Osteocyte (in vitro differentiated cells): Measurements from ENCODE around the gene ZNF385B. TPM values are rescaled to one million over a fixed set of nuclear protein-coding genes. Genes with fewer than 3 reads are reported as not detected.

Source experiments
- DNase-seq: peaks from one replicate; pipeline ENCODE4 v3.0.0; 2021; ENCODE audit warnings: mixed read lengths; ENCODE audit not compliant: unreplicated experiment; ENCODE audit errors: extremely low spot score
- H3K27ac Mint-ChIP-seq: one replicate; pipeline ENCODE4 v1.8.0; 2021; ENCODE audit warnings: mild to moderate bottlenecking, mixed read lengths; ENCODE audit not compliant: unreplicated experiment
- H3K27me3 Mint-ChIP-seq: one replicate; pipeline ENCODE4 v1.8.0; 2021; ENCODE audit warnings: mixed read lengths; ENCODE audit not compliant: unreplicated experiment
- H3K36me3 Mint-ChIP-seq: one replicate; pipeline ENCODE4 v1.8.0; 2021; ENCODE audit warnings: mixed read lengths; ENCODE audit not compliant: unreplicated experiment
- H3K4me1 Mint-ChIP-seq: one replicate; pipeline ENCODE4 v1.8.0; 2021; ENCODE audit warnings: mixed read lengths; ENCODE audit not compliant: unreplicated experiment
- H3K4me3 Mint-ChIP-seq: one replicate; pipeline ENCODE4 v1.8.0; 2021; ENCODE audit warnings: mild to moderate bottlenecking, moderate library complexity, mixed read lengths; ENCODE audit not compliant: unreplicated experiment
- H3K9me3 Mint-ChIP-seq: one replicate; pipeline ENCODE4 v1.8.0; 2021; ENCODE audit warnings: mixed read lengths; ENCODE audit not compliant: unreplicated experiment
- CTCF ChIP-seq: fragments of 200-600 bp; sonication (generic); IDR thresholded peaks from 2 replicates; pipeline ENCODE4 v1.5.0; 2021; ENCODE audit warnings: antibody characterized with exemption, mild to moderate bottlenecking, moderate library complexity
- total RNA-seq: library from RNA; stranded (reverse); gene quantifications from 2 replicates; pipeline ENCODE4 v1.2.1, GENCODE V29; 2021

ZNF385B gene
- total RNA-seq, 1 donor from 2014 or later, result 0.13 TPM

GRCh38 chr2:179588486-179589145 is 272.8 kb downstream of the ZNF385B start:
- Mint-ChIP-seq H3K9me3 (no peaks in the 10 kb centered on the region), H3K36me3 (no peaks in the 10 kb centered on the region)

GRCh38 chr2:179584760-179585159 is 276.7 kb downstream of the ZNF385B start:
- H3K36me3 Mint-ChIP-seq, result no peaks in the 10 kb centered on the region
- peaks cover 3% of the 10 kb centered on the region for H3K9me3 Mint-ChIP-seq
- DNase-seq, result no peak
- H3K4me3 Mint-ChIP-seq, result no peak overlapping the region
- H3K27ac Mint-ChIP-seq, result no peak overlapping the region
- TF ChIP-seq CTCF, result no peak
- no peaks in the 10 kb centered on the region for H3K27me3 Mint-ChIP-seq
- H3K4me1 Mint-ChIP-seq, result peaks cover 10% of the 10 kb centered on the region

More at GRCh38 chr2:179588486-179589145, 272.8 kb downstream of the ZNF385B start:
- no peak for TF ChIP-seq CTCF
- no peak overlapping the region for H3K4me3 Mint-ChIP-seq
- no peaks in the 10 kb centered on the region for H3K27me3 Mint-ChIP-seq
- H3K4me1 Mint-ChIP-seq, result peaks cover 17% of the 10 kb centered on the region
- H3K27ac Mint-ChIP-seq, result no peak overlapping the region
- no peak for DNase-seq

- no peaks in the 10 kb centered on the region for H3K27me3 Mint-ChIP-seq
- H3K9me3 Mint-ChIP-seq, result peaks cover 3% of the 10 kb centered on the region
- H3K4me3 Mint-ChIP-seq, result no peak overlapping the region
- no peak overlapping the region for H3K27ac Mint-ChIP-seq
- H3K4me1 Mint-ChIP-seq, result peaks cover 10% of the 10 kb centered on the region
- TF ChIP-seq CTCF, result no peak
- H3K36me3 Mint-ChIP-seq, result no peaks in the 10 kb centered on the region
- DNase-seq, result no peak
Observed at GRCh38 chr2:179581605-179582004, 279.8 kb downstream of the ZNF385B start.

- Mint-ChIP-seq H3K4me1 (peaks cover 10% of the 10 kb centered on the region), H3K27ac (peak overlapping the region; percentile 48), H3K9me3 (peaks cover 3% of the 10 kb centered on the region), H3K27me3 (no peaks in the 10 kb centered on the region), H3K36me3 (no peaks in the 10 kb centered on the region), H3K4me3 (no peak overlapping the region)
- TF ChIP-seq CTCF, result peak; percentile 19
- no peak for DNase-seq
Observed at GRCh38 chr2:179580378-179581146, 280.9 kb downstream of the ZNF385B start.

GRCh38 chr2:179579800-179580199 is 281.6 kb downstream of the ZNF385B start:
- H3K27me3 Mint-ChIP-seq, result no peaks in the 10 kb centered on the region
- no peak for TF ChIP-seq CTCF

More at GRCh38 chr2:179579800-179580199, 281.6 kb downstream of the ZNF385B start:
- Mint-ChIP-seq H3K4me1 (peaks cover 10% of the 10 kb centered on the region), H3K36me3 (no peaks in the 10 kb centered on the region), H3K9me3 (peaks cover 3% of the 10 kb centered on the region), H3K27ac (no peak overlapping the region), H3K4me3 (no peak overlapping the region)
- DNase-seq, result no peak
